Gastroesophageal sphincter (tissue), 4 donors: ENCODE measurements around the gene SSH3. TPM values are rescaled to one million over a fixed set of nuclear protein-coding genes. Genes with fewer than 3 reads are reported as not detected.

Experiments used
- ATAC-seq: fragments of 150-250 bp; one replicate; pipeline ENCODE4 v1.9.1; 2016; ENCODE audit warnings: mild to moderate bottlenecking, moderate library complexity
- H3K27ac ChIP-seq, 4 donors: fragments of 200-600 bp; sonication (generic) in 3 of 4; 1 replicate in 3 of 4; 2 replicates in 1 of 4; pipeline ENCODE4 v1.5.1; 2016 to 2019
- H3K27me3 ChIP-seq: fragments of 200-600 bp; sonication (generic); one replicate; pipeline ENCODE4 v1.5.1; 2019
- H3K36me3 ChIP-seq, 2 donors: fragments of 200-600 bp; sonication (generic); one replicate each; pipeline ENCODE4 v1.5.1; 2019; ENCODE audit warnings: control low read depth in 1 of 2
- H3K4me1 ChIP-seq, 3 donors: fragments of 200-600 bp; sonication (generic); 1 replicate in 2 of 3; 2 replicates in 1 of 3; pipeline ENCODE4 v1.5.1; 2016 to 2019; ENCODE audit warnings: control low read depth in 2 of 3
- H3K4me3 ChIP-seq, 2 donors: fragments of 200-600 bp; sonication (generic); one replicate each; pipeline ENCODE4 v1.5.1; 2019; ENCODE audit warnings: mild to moderate bottlenecking in 1 of 2, moderate library complexity in 1 of 2
- H3K9me3 ChIP-seq, 3 donors: fragments of 200-600 bp; sonication (generic); one replicate each; pipeline ENCODE4 v1.5.1; 2017 to 2019; ENCODE audit warnings: control low read depth in 2 of 3
- EP300 ChIP-seq: sonication (generic); formaldehyde crosslinking; IDR thresholded peaks from one replicate; pipeline ENCODE4 v1.6.1; 2017; ENCODE audit warnings: antibody characterized with exemption, mild to moderate bottlenecking
- POLR2A ChIP-seq, 2 donors: fragments of 450-650 bp; IDR thresholded peaks; one replicate each; pipeline ENCODE4 v1.6.1; 2017; ENCODE audit warnings: antibody characterized with exemption in 2 of 2, mild to moderate bottlenecking in 2 of 2, moderate library complexity in 1 of 2
- POLR2AphosphoS5 ChIP-seq: sonication (generic); formaldehyde crosslinking; IDR thresholded peaks from one replicate; pipeline ENCODE4 v1.6.1; 2017; ENCODE audit warnings: antibody characterized with exemption
- WGBS, 2 donors: methylation state at CpG; one replicate each; pipeline ENCODE4 v1.1.5; 2018; ENCODE audit warnings: low coverage in 1 of 2; 5-methylcytosine and 5-hydroxymethylcytosine counted together
- total RNA-seq, 4 donors: library from RNA; depleted of rRNA; stranded (reverse); fragments of >200 nt; gene quantifications; one replicate each; pipeline ENCODE4 v1.1.0, GENCODE V29; 2016
- TF ChIP-seq, protein P1 (sequence below), 4 experiments: fragments of 200-600 bp in 2 of 4; fragments of 450-650 bp in 2 of 4; sonication (generic) in 1 of 4; IDR thresholded peaks; one replicate each; pipeline ENCODE4 v1.5.1; 2017 to 2019; ENCODE audit warnings: antibody characterized with exemption in 4 of 4, mild to moderate bottlenecking in 2 of 4, moderate library complexity in 2 of 4

The SSH3 gene
- total RNA-seq, 4 donors from 2014 or later, result 33.9 to 58.4 (median 41.9) TPM

DNA sequence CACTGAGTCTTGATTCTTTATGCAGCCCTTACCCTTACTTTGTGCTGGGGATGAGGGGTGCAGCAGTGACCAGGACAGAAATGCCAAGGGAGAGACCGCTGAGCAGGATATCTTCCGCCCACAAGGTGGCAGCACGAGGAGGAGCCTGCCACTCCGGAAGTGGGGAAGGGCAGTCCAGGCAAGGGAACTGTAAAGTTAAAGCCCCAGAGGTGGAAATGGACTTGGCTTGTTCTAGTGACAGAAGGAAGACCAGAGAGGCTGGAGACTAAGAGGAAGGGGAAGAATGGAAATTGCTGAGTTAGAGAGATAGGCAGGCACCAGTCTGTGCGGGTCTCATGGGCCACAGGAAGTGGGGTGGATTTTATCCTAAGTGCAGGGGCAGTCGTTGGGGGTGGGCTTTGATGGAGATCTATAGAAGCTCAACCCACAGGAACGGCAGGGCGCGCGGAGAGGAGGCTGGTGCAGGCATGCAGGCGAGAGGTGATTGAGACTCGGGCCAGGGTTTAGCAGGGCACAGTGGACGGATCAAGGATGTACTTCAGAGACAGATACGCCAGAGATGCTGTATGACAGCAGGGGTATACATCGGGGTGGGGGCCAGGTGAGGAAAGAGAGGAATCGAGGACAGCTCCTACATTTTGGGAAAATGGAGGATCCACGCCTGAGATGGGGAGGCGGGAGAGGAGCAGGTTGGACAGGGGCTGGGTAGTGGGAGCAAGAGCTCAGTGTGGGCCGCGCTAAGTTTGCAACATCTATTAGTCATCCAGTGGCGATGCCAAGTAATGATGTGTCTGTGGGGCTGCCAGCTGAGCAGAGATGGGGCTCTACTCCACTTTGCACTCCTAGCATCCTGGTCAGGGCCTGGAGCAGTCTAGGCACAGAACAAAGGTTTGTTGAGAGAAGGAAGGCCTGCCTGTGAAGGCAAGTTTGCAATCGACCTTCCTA, 40.3 kb upstream of the SSH3 start:
- whole genome bisulfite sequencing, 2 donors, result 50 to 53% methylated on average over 17 to 18 of the region's 22 CpGs
- no peaks in the 10 kb centered on the region for H3K27me3 ChIP-seq
- H3K9me3 ChIP-seq, result no peaks in the 10 kb centered on the region
- no peaks in the 10 kb centered on the region for H3K36me3 ChIP-seq
- no peak overlapping the region for H3K4me3 ChIP-seq
- peaks cover 0 to 56% (median 24%) of the 10 kb centered on the region in 3 donors for H3K4me1 ChIP-seq
- H3K27ac ChIP-seq, result peak overlapping the region in 3 of 4 donors; percentile 49 to 63 (median 52)
- ATAC-seq, result peak; percentile 57
- TF ChIP-seq EP300, result no peak
- no peak for TF ChIP-seq POLR2AphosphoS5
- TF ChIP-seq POLR2A (IDR thresholded peaks at IDR 0.05), result no peak
- TF ChIP-seq, protein P1, sequence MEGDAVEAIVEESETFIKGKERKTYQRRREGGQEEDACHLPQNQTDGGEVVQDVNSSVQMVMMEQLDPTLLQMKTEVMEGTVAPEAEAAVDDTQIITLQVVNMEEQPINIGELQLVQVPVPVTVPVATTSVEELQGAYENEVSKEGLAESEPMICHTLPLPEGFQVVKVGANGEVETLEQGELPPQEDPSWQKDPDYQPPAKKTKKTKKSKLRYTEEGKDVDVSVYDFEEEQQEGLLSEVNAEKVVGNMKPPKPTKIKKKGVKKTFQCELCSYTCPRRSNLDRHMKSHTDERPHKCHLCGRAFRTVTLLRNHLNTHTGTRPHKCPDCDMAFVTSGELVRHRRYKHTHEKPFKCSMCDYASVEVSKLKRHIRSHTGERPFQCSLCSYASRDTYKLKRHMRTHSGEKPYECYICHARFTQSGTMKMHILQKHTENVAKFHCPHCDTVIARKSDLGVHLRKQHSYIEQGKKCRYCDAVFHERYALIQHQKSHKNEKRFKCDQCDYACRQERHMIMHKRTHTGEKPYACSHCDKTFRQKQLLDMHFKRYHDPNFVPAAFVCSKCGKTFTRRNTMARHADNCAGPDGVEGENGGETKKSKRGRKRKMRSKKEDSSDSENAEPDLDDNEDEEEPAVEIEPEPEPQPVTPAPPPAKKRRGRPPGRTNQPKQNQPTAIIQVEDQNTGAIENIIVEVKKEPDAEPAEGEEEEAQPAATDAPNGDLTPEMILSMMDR (IDR thresholded peaks at IDR 0.05), result peak in 3 of 4 experiments; percentile 79 to 90 (median 82)

DNA sequence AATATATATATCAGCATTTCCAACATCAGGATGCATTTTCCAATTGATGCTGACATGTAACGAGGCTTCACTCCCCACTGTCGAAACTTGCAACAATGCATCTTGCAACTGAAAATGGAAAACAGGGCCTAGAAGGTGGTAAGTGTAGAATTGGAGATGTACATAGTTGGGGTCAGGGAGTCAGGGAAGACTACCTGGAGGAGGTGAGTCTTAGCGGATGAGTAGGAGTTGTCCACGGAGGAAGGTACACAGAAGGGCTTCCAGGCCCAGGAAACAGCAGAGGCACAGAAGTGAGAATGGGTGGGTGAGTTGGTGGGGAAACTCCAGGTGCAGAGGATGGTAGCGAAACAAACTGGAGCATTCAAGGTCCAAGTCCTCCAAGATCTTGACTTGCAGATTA, 39.1 kb upstream of the SSH3 start:
- Histone ChIP-seq H3K9me3 (no peaks in the 10 kb centered on the region), H3K27ac (no peak overlapping the region), H3K4me1 (peaks cover 0 to 69% (median 37%) of the 10 kb centered on the region in 3 donors), H3K4me3 (no peak overlapping the region), H3K27me3 (no peaks in the 10 kb centered on the region), H3K36me3 (peaks cover 0 to 5% of the 10 kb centered on the region in 2 donors)
- whole genome bisulfite sequencing, 2 donors, result 91 to 94% methylated on average over 3 of the region's 5 CpGs
- TF ChIP-seq POLR2A (IDR thresholded peaks at IDR 0.05), result no peak
- TF ChIP-seq EP300, result no peak
- no peak for TF ChIP-seq POLR2AphosphoS5
- TF ChIP-seq, protein P1 (IDR thresholded peaks at IDR 0.05), result no peak
- ATAC-seq, result no peak

DNA sequence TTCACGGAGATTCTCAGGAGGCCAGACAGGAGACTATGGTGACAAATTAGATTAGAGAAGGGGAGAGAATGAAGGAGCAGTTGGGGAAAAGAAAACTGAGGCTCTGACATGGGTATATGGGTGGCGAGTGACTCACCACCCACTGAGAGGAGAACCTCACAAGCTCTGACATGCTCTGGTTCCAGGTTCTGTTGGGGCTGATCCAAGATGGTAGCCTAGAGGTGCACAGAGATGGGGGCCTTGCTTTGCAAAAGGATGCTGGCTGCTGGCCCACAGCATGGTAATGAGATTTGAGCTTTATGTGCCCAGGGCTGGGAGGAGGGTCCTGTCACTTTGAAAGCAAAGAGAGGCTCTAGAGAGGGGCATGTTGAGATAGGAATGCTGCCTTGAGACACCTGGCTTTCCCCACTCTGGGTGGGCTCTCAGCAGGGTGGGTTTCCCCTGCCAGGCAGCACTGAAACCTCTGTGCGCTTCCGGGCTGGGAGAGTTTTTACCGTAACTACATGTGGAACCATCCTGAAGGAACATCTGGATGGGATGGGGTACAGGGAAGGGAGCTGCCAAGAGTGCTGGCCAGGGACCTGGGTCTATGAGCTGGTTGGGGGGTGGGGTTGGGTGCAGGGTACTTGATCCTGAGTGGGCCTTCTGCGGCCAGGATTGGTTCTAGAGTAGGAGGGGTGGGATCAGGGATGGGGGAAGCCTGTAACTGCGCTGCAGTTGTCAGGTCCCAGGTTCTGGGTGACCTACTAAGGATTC, 38.3 kb upstream of the SSH3 start:
- Histone ChIP-seq H3K4me3 (no peak overlapping the region), H3K27ac (peak overlapping the region in 3 of 4 donors; percentile 83 to 88 (median 83)), H3K4me1 (peaks cover 6 to 77% (median 45%) of the 10 kb centered on the region in 3 donors), H3K9me3 (no peaks in the 10 kb centered on the region), H3K27me3 (no peaks in the 10 kb centered on the region), H3K36me3 (peaks cover 0 to 5% of the 10 kb centered on the region in 2 donors)
- WGBS, 2 donors, result 82 to 90% methylated on average over 2 to 3 of the region's 7 CpGs
- TF ChIP-seq EP300, result no peak
- TF ChIP-seq, protein P1 (IDR thresholded peaks at IDR 0.05), result no peak
- no peak for TF ChIP-seq POLR2AphosphoS5
- no peak for TF ChIP-seq POLR2A (IDR thresholded peaks at IDR 0.05)
- no peak for ATAC-seq

DNA sequence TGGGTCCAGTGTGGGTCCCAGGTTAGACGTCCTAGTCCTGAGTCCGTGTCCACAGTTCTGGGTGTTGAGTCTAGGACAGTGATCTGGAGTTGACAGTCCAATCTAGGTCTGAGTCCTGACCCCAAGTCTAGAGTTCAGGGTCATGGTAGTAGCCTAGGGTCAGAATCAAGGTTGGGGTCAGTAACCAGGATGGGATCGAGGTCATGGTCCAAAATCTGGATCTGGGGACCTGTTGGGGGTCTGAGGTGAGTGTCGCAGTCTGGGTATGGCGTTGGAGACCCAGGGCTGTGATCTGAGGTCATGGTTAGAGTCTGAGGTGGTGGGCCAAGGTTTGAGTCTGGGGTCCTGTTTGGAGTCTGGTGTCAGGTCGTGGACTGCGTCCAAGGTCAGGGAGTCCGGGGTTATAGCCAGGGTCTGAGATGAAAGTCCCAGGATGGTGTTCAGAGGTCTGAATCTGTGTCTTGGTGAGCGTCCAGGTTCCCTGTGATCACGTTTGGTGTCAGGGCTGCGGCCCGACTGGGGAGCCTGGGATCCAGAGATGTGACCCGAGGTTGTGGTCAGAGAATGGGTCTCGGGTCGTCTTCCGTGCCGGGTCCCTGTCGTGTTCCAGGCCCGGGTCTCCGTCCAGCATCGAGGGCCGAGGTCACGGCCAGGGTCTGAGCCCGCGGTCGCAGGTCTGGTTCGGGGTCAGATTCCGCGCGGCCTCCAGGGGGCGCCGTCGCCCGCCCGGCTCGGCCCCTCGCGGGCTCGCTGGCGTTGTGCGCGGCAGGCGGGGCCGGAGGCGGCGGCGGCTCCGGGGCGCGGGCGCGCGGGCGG, 37.5 kb upstream of the SSH3 start:
- peak; percentile 82 for ATAC-seq
- peak overlapping the region; percentile 16 to 88 (median 83) for H3K27ac ChIP-seq
- H3K9me3 ChIP-seq, result no peaks in the 10 kb centered on the region
- TF ChIP-seq, protein P1 (IDR thresholded peaks at IDR 0.05), result peak in 3 of 4 experiments; percentile 77 to 94 (median 94)
- TF ChIP-seq POLR2A (IDR thresholded peaks at IDR 0.05) (no peak), EP300 (no peak)
- no peaks in the 10 kb centered on the region for H3K27me3 ChIP-seq
- peak overlapping the region in 1 of 2 donors; percentile 96 for H3K4me3 ChIP-seq
- H3K36me3 ChIP-seq, result peaks cover 0 to 5% of the 10 kb centered on the region in 2 donors
- H3K4me1 ChIP-seq, result peaks cover 7 to 84% (median 53%) of the 10 kb centered on the region in 3 donors
- 74% methylated on average over 3 of the region's 54 CpGs; no CpG with 5 or more reads in 1 of the 2 donors for WGBS, 2 donors
